HEK293 (cell line): ENCODE data around the gene NMNAT3.

Source experiments
- CTCF ChIA-PET: fragments of 350-600 bp; formaldehyde crosslinking; extraction: SDS; loops from one replicate; lab custom pipeline; 2021; ENCODE audit warnings: antibody characterized with exemption; lab: Yijun Ruan, JAX
- POLR2A ChIA-PET: fragments of 300-600 bp; formaldehyde crosslinking; extraction: SDS; loops from one replicate; lab custom pipeline; 2020; ENCODE audit warnings: antibody characterized with exemption, inconsistent platforms; lab: Yijun Ruan, JAX
- H3K27ac ChIP-seq: fragments of 200-500 bp; sonication (Bioruptor generic); 2 replicates; pipeline ENCODE4 v1.5.1; 2014; ENCODE audit warnings: low read depth, low read length, control low read depth, inconsistent platforms; ENCODE audit errors: extremely low read depth
- H3K36me3 ChIP-seq, 2 experiments: fragments of 200-500 bp in 1 of 2; sonication (Bioruptor generic) in 1 of 2; 1 replicate in 1 of 2; 2 replicates in 1 of 2; pipeline ENCODE4 v1.5.1; 2014 to 2017; ENCODE audit warnings: inconsistent platforms in 2 of 2, low read length in 2 of 2; ENCODE audit not compliant: control insufficient read depth in 2 of 2, insufficient read depth in 1 of 2
- H3K4me1 ChIP-seq: fragments of 200-500 bp; sonication (Bioruptor generic); 2 replicates; pipeline ENCODE4 v1.5.1; 2014; ENCODE audit warnings: mild to moderate bottlenecking, low read length, inconsistent platforms; ENCODE audit not compliant: control insufficient read depth, insufficient read depth
- H3K4me3 ChIP-seq: 2 replicates; pipeline ENCODE4 v1.5.1; 2011; ENCODE audit warnings: low read depth, mild to moderate bottlenecking, control low read depth, low read length, moderate library complexity
- H3K9me3 ChIP-seq: fragments of 200-500 bp; sonication (Bioruptor generic); 2 replicates; pipeline ENCODE4 v1.5.1; 2014; ENCODE audit warnings: low read depth, low read length, inconsistent platforms; ENCODE audit not compliant: control insufficient read depth, insufficient read depth
- AEBP2 ChIP-seq: fragments of 450-650 bp; formaldehyde crosslinking; IDR thresholded peaks from 2 replicates; pipeline ENCODE4 v1.5.1; 2016; ENCODE audit warnings: missing biosample characterization, missing genetic modification characterization, borderline replicate concordance
- KLF7 ChIP-seq: fragments of 450-650 bp; formaldehyde crosslinking; IDR thresholded peaks from 2 replicates; pipeline ENCODE4 v1.5.1; 2016; ENCODE audit warnings: missing biosample characterization, missing genetic modification characterization, borderline replicate concordance
- PATZ1 ChIP-seq: fragments of 450-650 bp; formaldehyde crosslinking; IDR thresholded peaks from 2 replicates; pipeline ENCODE4 v1.5.1; 2016; ENCODE audit warnings: missing biosample characterization, missing genetic modification characterization
- SP3 ChIP-seq: fragments of 450-650 bp; formaldehyde crosslinking; IDR thresholded peaks from 2 replicates; pipeline ENCODE4 v1.5.1; 2016; ENCODE audit warnings: missing biosample characterization, missing genetic modification characterization
- YY1 ChIP-seq: fragments of 450-650 bp; formaldehyde crosslinking; IDR thresholded peaks from 2 replicates; pipeline ENCODE4 v1.5.1; 2018; ENCODE audit warnings: missing biosample characterization, missing genetic modification characterization
- ZBTB6 ChIP-seq: fragments of 450-650 bp; formaldehyde crosslinking; IDR thresholded peaks from 2 replicates; pipeline ENCODE4 v1.5.1; 2017; ENCODE audit warnings: missing biosample characterization, missing genetic modification characterization
- ZFP41 ChIP-seq: fragments of 450-650 bp; formaldehyde crosslinking; IDR thresholded peaks from 2 replicates; pipeline ENCODE4 v1.5.1; 2016; ENCODE audit warnings: missing biosample characterization, missing genetic modification characterization, borderline replicate concordance
- ZNF132 ChIP-seq: fragments of 450-650 bp; formaldehyde crosslinking; IDR thresholded peaks from 2 replicates; pipeline ENCODE4 v1.5.1; 2017; ENCODE audit warnings: missing biosample characterization, missing genetic modification characterization, borderline replicate concordance
- ZNF140 ChIP-seq: fragments of 450-650 bp; formaldehyde crosslinking; IDR thresholded peaks from 2 replicates; pipeline ENCODE4 v1.5.1; 2016; ENCODE audit warnings: missing biosample characterization, missing genetic modification characterization
- ZNF202 ChIP-seq: fragments of 450-650 bp; formaldehyde crosslinking; IDR thresholded peaks from 2 replicates; pipeline ENCODE4 v1.5.1; 2016; ENCODE audit warnings: missing biosample characterization, missing genetic modification characterization, borderline replicate concordance
- ZNF223 ChIP-seq: fragments of 450-650 bp; formaldehyde crosslinking; IDR thresholded peaks from 2 replicates; pipeline ENCODE4 v1.5.1; 2016; ENCODE audit warnings: missing biosample characterization, missing genetic modification characterization
- ZNF324 ChIP-seq: fragments of 450-650 bp; formaldehyde crosslinking; IDR thresholded peaks from 2 replicates; pipeline ENCODE4 v1.5.1; 2016; ENCODE audit warnings: missing biosample characterization, missing genetic modification characterization
- ZNF37A ChIP-seq: fragments of 450-650 bp; IDR thresholded peaks from 2 replicates; pipeline ENCODE4 v1.5.1; 2018; ENCODE audit warnings: missing biosample characterization, missing genetic modification characterization
- ZNF426 ChIP-seq: fragments of 450-650 bp; formaldehyde crosslinking; IDR thresholded peaks from 2 replicates; pipeline ENCODE4 v1.5.1; 2017; ENCODE audit warnings: missing biosample characterization, missing genetic modification characterization, mild to moderate bottlenecking, inconsistent platforms, moderate library complexity
- ZNF529 ChIP-seq: fragments of 450-650 bp; formaldehyde crosslinking; IDR thresholded peaks from 2 replicates; pipeline ENCODE4 v1.5.1; 2017; ENCODE audit warnings: missing genetic modification characterization, missing biosample characterization; ENCODE audit not compliant: insufficient replicate concordance
- ZNF558 ChIP-seq: fragments of 450-650 bp; formaldehyde crosslinking; IDR thresholded peaks from 2 replicates; pipeline ENCODE4 v1.5.1; 2016; ENCODE audit warnings: missing biosample characterization, missing genetic modification characterization
- ZNF580 ChIP-seq: fragments of 450-650 bp; formaldehyde crosslinking; IDR thresholded peaks from 2 replicates; pipeline ENCODE4 v1.5.1; 2016; ENCODE audit warnings: missing biosample characterization, missing genetic modification characterization
- ZNF585B ChIP-seq: fragments of 450-650 bp; formaldehyde crosslinking; IDR thresholded peaks from 2 replicates; pipeline ENCODE4 v1.5.1; 2016; ENCODE audit warnings: missing biosample characterization, missing genetic modification characterization
- ZNF596 ChIP-seq: fragments of 450-650 bp; IDR thresholded peaks from 2 replicates; pipeline ENCODE4 v1.5.0; 2018; ENCODE audit warnings: missing biosample characterization, mild to moderate bottlenecking, missing genetic modification characterization, moderate library complexity
- ZNF645 ChIP-seq: fragments of 450-650 bp; formaldehyde crosslinking; IDR thresholded peaks from 2 replicates; pipeline ENCODE4; 2016; ENCODE audit warnings: missing biosample characterization, missing genetic modification characterization
- ZNF654 ChIP-seq: fragments of 450-650 bp; formaldehyde crosslinking; IDR thresholded peaks from 2 replicates; pipeline ENCODE4 v1.5.1; 2016; ENCODE audit warnings: low read depth, missing biosample characterization, missing genetic modification characterization
- ZNF658 ChIP-seq: fragments of 450-650 bp; formaldehyde crosslinking; IDR thresholded peaks from 2 replicates; pipeline ENCODE4; 2016; ENCODE audit warnings: missing biosample characterization, missing genetic modification characterization
- ZNF701 ChIP-seq: fragments of 450-650 bp; formaldehyde crosslinking; IDR thresholded peaks from 2 replicates; pipeline ENCODE4 v1.5.1; 2016; ENCODE audit warnings: missing biosample characterization, missing genetic modification characterization
- ZNF776 ChIP-seq: fragments of 450-650 bp; formaldehyde crosslinking; IDR thresholded peaks from 2 replicates; pipeline ENCODE4 v1.5.0; 2017; ENCODE audit warnings: missing biosample characterization, missing genetic modification characterization, borderline replicate concordance
- ZNF785 ChIP-seq: fragments of 450-650 bp; formaldehyde crosslinking; IDR thresholded peaks from 2 replicates; pipeline ENCODE4 v1.5.1; 2016; ENCODE audit warnings: missing biosample characterization, missing genetic modification characterization
- ZNF792 ChIP-seq: fragments of 450-650 bp; formaldehyde crosslinking; IDR thresholded peaks from 2 replicates; pipeline ENCODE4 v1.5.1; 2016; ENCODE audit warnings: missing biosample characterization, missing genetic modification characterization
- ZNF843 ChIP-seq: fragments of 450-650 bp; formaldehyde crosslinking; IDR thresholded peaks from 2 replicates; pipeline ENCODE4 v1.5.1; 2016; ENCODE audit warnings: missing biosample characterization, missing genetic modification characterization
- ZSCAN30 ChIP-seq: fragments of 450-650 bp; IDR thresholded peaks from 2 replicates; pipeline ENCODE4 v1.5.1; 2018; ENCODE audit warnings: missing biosample characterization, mild to moderate bottlenecking, missing genetic modification characterization, moderate library complexity

Gene NMNAT3

GRCh38 chr3:139524841-139525636, 152.7 kb downstream of the NMNAT3 start:
- POLR2A ChIA-PET = no interaction called here

GRCh38 chr3:139523718-139524117, 154.1 kb downstream of the NMNAT3 start:
- no peak for TF ChIP-seq ZNF843 (tag by site-specific recombination)
- TF ChIP-seq ZBTB6 (tag by site-specific recombination) = no peak
- no peak for TF ChIP-seq ZNF776 (tag by site-specific recombination)
- no peak for TF ChIP-seq ZNF223 (tag by site-specific recombination)
- TF ChIP-seq ZNF792 (tag by site-specific recombination) = no peak
- no peak for TF ChIP-seq AEBP2 (tag by site-specific recombination)
- TF ChIP-seq ZNF658 (tag by site-specific recombination) = no peak
- no peak for TF ChIP-seq ZNF324 (tag by site-specific recombination)
- no peak for TF ChIP-seq YY1 (tag by site-specific recombination)
- TF ChIP-seq ZNF558 = no peak
- TF ChIP-seq ZNF654 (tag by site-specific recombination) = no peak
- TF ChIP-seq ZNF645 (tag by site-specific recombination) = no peak
- POLR2A ChIA-PET = interaction anchor here (1.2 kb wide), 1 partner anchor 10 kb away, joined by 4 read pairs; no protein-coding TSS in a partner anchor
- H3K4me3 ChIP-seq = no peak overlapping the region
- CTCF ChIA-PET = interaction anchor here (1.2 kb wide), 1 partner anchor 19 kb away, joined by 3 read pairs; no protein-coding TSS in a partner anchor
- no peaks in the 10 kb centered on the region for H3K36me3 ChIP-seq
- H3K27ac ChIP-seq = no peak overlapping the region
- H3K4me1 ChIP-seq = no peaks in the 10 kb centered on the region
- H3K9me3 ChIP-seq = no peaks in the 10 kb centered on the region

More at GRCh38 chr3:139524841-139525636, 152.7 kb downstream of the NMNAT3 start:
- Histone ChIP-seq H3K4me1 (no peaks in the 10 kb centered on the region), H3K36me3 (no peaks in the 10 kb centered on the region), H3K27ac (no peak overlapping the region), H3K9me3 (no peaks in the 10 kb centered on the region), H3K4me3 (no peak overlapping the region)
- no peak for TF ChIP-seq PATZ1 (tag by site-specific recombination)
- TF ChIP-seq ZNF658 (tag by site-specific recombination) = no peak
- no peak for TF ChIP-seq ZNF37A (tag by site-specific recombination)
- TF ChIP-seq KLF7 (tag by site-specific recombination) = no peak
- no peak for TF ChIP-seq ZNF596 (tag by site-specific recombination)
- no peak for TF ChIP-seq ZNF645 (tag by site-specific recombination)
- no peak for TF ChIP-seq ZNF785 (tag by site-specific recombination)
- no peak for TF ChIP-seq ZNF585B
- TF ChIP-seq ZNF140 (tag by site-specific recombination) = no peak
- TF ChIP-seq ZNF701 (tag by site-specific recombination) = no peak
- no peak for TF ChIP-seq ZFP41 (tag by site-specific recombination)
- no peak for TF ChIP-seq ZNF580 (tag by site-specific recombination)
- TF ChIP-seq ZNF132 (tag by site-specific recombination) = no peak
- TF ChIP-seq ZNF529 = no peak
- TF ChIP-seq ZNF426 (tag by site-specific recombination) = no peak
- TF ChIP-seq SP3 (tag by site-specific recombination) = no peak
- no peak for TF ChIP-seq ZSCAN30 (tag by site-specific recombination)
- TF ChIP-seq ZNF202 (tag by site-specific recombination) = no peak
- CTCF ChIA-PET = no interaction called here
